Effector memory CD8-positive, alpha-beta T cell (primary cell): ENCODE data around the gene AP1M2.
"Not testable (repeated sequence)": the region's sequence is repeated elsewhere in the genome, so short reads cannot be mapped to it uniquely, and the experiment has no call there.

Experiments used
- ATAC-seq: fragments of 150-1000 bp; cut with Tn5 transposase; replicated peaks from 2 replicates; pipeline ENCODE4 v1.10.0; 2021; ENCODE audit warnings: mild to moderate bottlenecking, moderate library complexity
- DNase-seq, 3 experiments: peaks; one replicate each; pipeline ENCODE4 v3.0.0; 2021
- H3K27ac Mint-ChIP-seq, 2 donors: one replicate each; pipeline ENCODE4 v1.8.0; 2022; ENCODE audit warnings: mild to moderate bottlenecking in 2 of 2, mixed read lengths in 2 of 2, moderate library complexity in 2 of 2
- H3K27me3 Mint-ChIP-seq, 2 donors: one replicate each; pipeline ENCODE4 v1.8.0; 2022; ENCODE audit warnings: mixed read lengths in 2 of 2
- H3K36me3 Mint-ChIP-seq: one replicate; pipeline ENCODE4 v1.8.0; 2022; ENCODE audit warnings: mild to moderate bottlenecking, moderate library complexity, mixed read lengths; ENCODE audit not compliant: insufficient read depth
- H3K4me1 Mint-ChIP-seq, 2 donors: one replicate each; pipeline ENCODE4 v1.8.0; 2022; ENCODE audit warnings: low read depth in 2 of 2, mixed read lengths in 2 of 2
- H3K4me3 Mint-ChIP-seq, 2 donors: one replicate each; pipeline ENCODE4 v1.8.0; 2022; ENCODE audit warnings: mild to moderate bottlenecking in 2 of 2, mixed read lengths in 2 of 2, moderate library complexity in 2 of 2
- H3K9me3 Mint-ChIP-seq, 2 donors: one replicate each; pipeline ENCODE4 v1.8.0; 2022; ENCODE audit warnings: mixed read lengths in 2 of 2

The AP1M2 gene

DNA sequence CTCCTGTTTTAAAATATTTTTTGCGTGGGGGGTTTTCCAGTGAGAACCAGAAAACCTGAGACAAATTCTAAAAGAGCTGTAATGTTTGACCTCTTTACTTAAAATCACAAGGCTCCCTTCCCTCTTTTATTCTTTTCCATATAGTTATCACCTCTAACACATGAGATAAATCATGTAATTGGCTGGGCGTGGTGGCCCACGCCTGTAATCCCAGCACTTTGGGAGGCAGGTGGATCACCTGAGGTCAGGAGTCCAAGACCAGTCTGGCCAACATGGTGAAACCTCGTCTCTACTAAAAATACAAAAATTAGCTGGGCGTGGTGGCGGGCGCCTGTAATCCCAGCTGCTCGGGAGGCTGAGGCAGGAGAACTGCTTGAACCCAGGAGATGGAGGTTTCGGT lies 36.1 kb downstream of the AP1M2 start:
- not testable (repeated sequence) for H3K9me3 Mint-ChIP-seq, ATAC-seq, DNase-seq, H3K27me3 Mint-ChIP-seq
- H3K4me3 Mint-ChIP-seq, result peak overlapping the region in 1 of 2 donors; percentile 22
- H3K27ac Mint-ChIP-seq, result peak overlapping the region; percentile 93 to 94
- H3K4me1 Mint-ChIP-seq, result peaks cover 34 to 37% of the 10 kb centered on the region in 2 donors
- H3K36me3 Mint-ChIP-seq, result peaks cover 80% of the 10 kb centered on the region

DNA sequence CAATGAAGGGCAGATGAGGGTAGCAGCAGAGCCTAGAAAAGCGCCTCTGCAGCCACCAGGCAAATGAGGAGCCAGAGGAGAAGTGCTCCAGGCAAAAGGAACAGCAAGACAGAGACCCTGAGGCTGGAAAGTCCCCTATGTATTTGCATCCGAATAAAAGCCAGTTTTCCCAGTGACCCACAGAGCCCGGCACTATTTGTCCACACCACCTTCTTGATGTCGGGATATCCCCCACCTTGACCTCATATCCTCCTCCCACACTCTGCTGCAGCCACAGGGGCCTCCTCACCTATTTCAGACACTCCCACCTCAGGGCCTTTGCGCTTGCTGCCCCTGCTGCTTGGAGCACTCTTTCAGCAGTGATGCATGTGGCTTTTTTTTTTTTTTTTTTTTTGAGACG lies 36.8 kb downstream of the AP1M2 start:
- DNase-seq (no peak), ATAC-seq (no peak)
- Mint-ChIP-seq H3K36me3 (peaks cover 83% of the 10 kb centered on the region), H3K4me3 (peak overlapping the region in 1 of 2 donors; percentile 43), H3K27me3 (no peaks in the 10 kb centered on the region), H3K9me3 (no peaks in the 10 kb centered on the region), H3K27ac (peak overlapping the region; percentile 93 to 94), H3K4me1 (peaks cover 33 to 34% of the 10 kb centered on the region in 2 donors)

DNA sequence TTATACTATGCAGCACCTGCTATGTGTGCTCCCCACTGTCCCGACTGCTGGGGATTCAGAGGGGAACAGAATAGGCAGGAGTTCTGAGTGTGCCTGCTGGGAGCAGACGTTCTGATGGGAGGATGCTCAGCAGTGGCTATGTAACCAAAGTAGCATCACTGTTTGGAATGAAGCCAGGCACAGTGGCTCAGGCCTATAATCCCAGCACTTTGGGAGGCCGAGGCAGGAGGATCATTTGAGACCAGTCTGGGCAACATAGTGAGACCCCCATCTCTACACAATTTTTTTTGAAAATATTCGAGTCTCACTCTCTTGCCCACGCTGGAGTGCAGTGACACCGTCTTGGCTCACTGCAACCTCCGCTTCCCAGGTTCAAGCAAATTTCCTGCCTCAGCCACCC lies 37.4 kb downstream of the AP1M2 start:
- ATAC-seq (no peak), DNase-seq (no peak)
- H3K36me3 Mint-ChIP-seq, result peaks cover 82% of the 10 kb centered on the region
- peak overlapping the region in 1 of 2 donors; percentile 94 for H3K27ac Mint-ChIP-seq
- no peak overlapping the region for H3K4me3 Mint-ChIP-seq
- peaks cover 36 to 39% of the 10 kb centered on the region in 2 donors for H3K4me1 Mint-ChIP-seq
- H3K9me3 Mint-ChIP-seq, result no peaks in the 10 kb centered on the region
- no peaks in the 10 kb centered on the region for H3K27me3 Mint-ChIP-seq

DNA sequence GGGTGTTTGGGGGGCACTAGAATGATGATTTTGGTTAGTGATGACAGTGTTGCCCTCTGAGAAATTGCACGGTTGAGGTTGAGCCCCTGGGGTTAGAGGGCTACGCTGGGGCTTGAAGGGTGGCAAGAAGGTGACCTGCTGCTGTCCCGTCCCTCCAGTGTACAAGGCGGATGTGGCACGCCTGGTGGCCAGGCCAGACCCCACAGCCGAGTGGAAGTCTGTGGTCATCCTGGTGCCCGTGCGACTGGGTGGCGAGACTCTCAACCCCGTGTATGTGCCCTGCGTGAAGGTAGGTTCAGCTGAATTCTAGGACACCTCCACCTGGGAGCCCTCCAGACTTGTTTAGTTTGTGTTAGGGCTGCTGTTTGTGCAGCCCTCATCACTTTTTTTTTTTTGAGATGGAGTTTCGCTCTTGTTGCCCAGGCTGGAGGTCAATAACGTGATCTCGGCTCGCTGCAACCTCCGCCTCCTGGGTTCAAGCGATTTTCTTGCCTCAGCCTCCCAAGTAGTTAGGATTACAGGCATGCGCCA lies 38.3 kb downstream of the AP1M2 start:
- H3K27me3 Mint-ChIP-seq, result no peaks in the 10 kb centered on the region
- ATAC-seq (no peak), DNase-seq (no peak)
- peaks cover 77% of the 10 kb centered on the region for H3K36me3 Mint-ChIP-seq
- peaks cover 32% of the 10 kb centered on the region in 2 donors for H3K4me1 Mint-ChIP-seq
- H3K4me3 Mint-ChIP-seq, result no peak overlapping the region
- no peaks in the 10 kb centered on the region for H3K9me3 Mint-ChIP-seq
- H3K27ac Mint-ChIP-seq, result peak overlapping the region in 1 of 2 donors; percentile 94

DNA sequence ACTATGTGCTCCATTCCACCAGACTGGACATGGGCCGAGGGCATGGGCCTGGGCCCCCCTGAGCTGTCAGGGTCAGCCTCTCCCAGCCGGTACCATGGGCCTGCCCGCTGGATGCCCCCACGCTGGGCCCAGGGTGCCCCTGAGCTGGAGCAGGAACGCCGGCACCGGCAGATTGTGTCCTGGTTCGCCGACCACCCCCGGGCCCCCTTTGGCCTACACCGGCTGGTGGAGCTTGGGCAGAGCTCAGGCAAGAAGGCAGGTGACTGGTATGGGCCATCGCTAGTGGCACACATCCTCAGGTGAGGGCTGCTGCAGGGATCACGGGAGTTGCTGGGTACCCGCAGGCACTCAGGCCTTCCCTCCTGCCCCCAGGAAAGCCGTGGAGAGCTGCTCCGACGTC lies 40.3 kb downstream of the AP1M2 start:
- DNase-seq, result no peak
- peaks cover 15 to 17% of the 10 kb centered on the region in 2 donors for H3K4me1 Mint-ChIP-seq
- H3K27ac Mint-ChIP-seq, result peak overlapping the region in 1 of 2 donors; percentile 72
- H3K4me3 Mint-ChIP-seq, result no peak overlapping the region
- H3K27me3 Mint-ChIP-seq, result no peaks in the 10 kb centered on the region
- H3K36me3 Mint-ChIP-seq, result peaks cover 64% of the 10 kb centered on the region
- no peaks in the 10 kb centered on the region for H3K9me3 Mint-ChIP-seq
- ATAC-seq, result no peak

DNA sequence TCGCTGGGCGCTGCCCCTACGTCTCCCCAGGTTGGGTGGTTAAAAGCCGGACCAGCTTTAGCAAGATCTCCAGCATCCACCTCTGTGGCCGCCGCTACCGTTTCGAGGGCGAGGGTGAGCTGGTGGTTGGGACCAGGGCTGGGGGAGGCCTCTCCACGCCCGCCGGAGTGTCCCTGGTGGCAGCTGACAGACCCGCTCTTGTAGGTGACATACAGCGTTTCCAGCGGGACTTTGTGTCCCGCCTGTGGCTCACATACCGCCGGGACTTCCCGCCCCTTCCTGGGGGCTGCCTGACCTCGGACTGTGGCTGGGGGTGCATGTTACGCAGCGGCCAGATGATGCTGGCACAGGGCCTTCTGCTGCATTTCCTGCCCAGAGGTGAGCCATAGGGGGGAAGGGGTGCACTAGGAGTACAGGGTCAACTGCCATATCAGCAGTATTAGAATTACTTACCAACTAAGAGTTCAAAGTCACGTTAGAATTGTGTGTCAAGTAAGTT lies 42.3 kb downstream of the AP1M2 start:
- ATAC-seq (no peak), DNase-seq (no peak)
- Mint-ChIP-seq H3K27me3 (peaks cover 6 to 10% of the 10 kb centered on the region in 2 donors), H3K36me3 (peaks cover 47% of the 10 kb centered on the region), H3K4me1 (peaks cover 17 to 19% of the 10 kb centered on the region in 2 donors), H3K27ac (peak overlapping the region; percentile 86 to 91), H3K4me3 (peak overlapping the region; percentile 90 to 91), H3K9me3 (no peaks in the 10 kb centered on the region)

DNA sequence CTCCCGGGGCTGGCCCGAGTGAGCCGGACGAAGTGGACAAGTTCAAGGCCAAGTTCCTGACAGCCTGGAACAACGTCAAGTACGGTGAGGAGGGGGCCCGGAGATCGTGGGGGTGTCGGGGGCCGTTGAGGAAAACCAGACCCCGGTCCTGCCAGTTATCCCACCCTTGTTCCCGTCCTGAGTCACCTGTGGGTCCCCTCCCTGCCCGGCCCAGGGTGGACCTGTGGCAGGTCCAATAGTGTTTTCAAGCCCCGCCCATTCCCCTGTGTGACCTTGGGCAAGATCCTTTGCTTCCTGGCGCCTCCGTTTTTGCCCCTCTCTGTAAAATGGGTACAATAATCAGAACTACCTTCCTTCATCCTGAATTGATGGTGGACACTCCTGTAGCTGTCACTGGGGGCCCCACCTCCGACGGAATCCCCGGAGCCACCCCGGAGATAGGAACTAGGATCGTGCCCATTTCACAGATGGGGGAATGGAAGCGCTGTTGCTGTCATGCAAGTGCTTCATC lies 42.8 kb downstream of the AP1M2 start:
- ATAC-seq, result no peak
- Mint-ChIP-seq H3K36me3 (peaks cover 43% of the 10 kb centered on the region), H3K27me3 (peaks cover 6 to 11% of the 10 kb centered on the region in 2 donors), H3K4me3 (peak overlapping the region; percentile 90 to 91), H3K27ac (peak overlapping the region; percentile 86 to 91), H3K9me3 (no peaks in the 10 kb centered on the region), H3K4me1 (peaks cover 17 to 19% of the 10 kb centered on the region in 2 donors)
- DNase-seq, result no peak

DNA sequence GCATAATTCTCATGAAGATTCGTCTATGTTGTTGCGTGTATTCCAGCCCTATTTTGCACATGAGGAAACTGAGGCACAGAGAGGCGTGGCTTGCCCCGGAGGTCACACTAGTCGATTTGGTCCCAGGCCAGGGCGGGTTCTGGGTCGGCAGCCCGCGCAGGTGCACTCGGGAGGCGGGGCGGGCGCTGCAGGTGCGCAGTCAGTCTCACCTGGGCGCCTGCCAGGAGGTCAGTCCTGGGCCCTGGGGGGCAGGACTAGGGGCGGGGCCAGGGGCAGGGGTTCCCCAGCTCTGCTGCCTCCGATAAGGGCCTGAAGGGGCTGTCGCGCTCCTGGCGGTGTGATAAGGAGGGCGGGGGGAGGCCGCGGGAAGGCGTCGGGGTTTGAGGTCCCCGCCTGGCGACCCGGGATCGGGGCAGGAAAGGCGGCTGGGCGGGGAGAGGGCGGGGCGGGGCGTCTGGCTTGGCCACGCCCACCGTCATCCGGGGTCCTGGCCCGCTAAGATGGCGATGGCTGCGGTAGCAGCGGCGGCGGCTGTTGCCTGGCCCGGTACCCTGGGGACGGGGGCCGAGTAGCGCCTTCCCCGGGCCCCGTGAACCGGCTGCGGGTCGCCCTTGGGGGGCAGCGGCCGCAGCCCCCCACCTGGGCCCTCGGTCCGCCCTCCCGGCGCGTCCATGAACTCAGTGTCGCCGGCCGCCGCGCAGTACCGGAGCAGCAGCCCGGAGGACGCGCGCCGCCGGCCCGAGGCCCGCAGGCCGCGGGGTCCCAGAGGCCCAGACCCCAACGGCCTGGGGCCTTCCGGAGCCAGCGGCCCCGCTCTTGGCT lies 43.5 kb downstream of the AP1M2 start, which contains the start of gene ATG4D:
Gene ATG4D (plus strand): TSS at position 485 of the 822 bp plus-strand sequence. CDS start 187 bp downstream, at position 672.
- peak within 1 kb of the TSS; percentile 86 to 91 for H3K27ac Mint-ChIP-seq
- peak within 1 kb of the TSS; percentile 90 to 91 for H3K4me3 Mint-ChIP-seq
- H3K27me3 Mint-ChIP-seq, result peaks cover 6 to 16% of the 10 kb centered on the region in 2 donors
- H3K36me3 Mint-ChIP-seq, result peaks cover 37% of the 10 kb centered on the region
- DNase-seq (peak; percentile 74 to 77 (median 76)), ATAC-seq (peak; percentile 83)
- no peaks in the 10 kb centered on the region for H3K9me3 Mint-ChIP-seq
- peaks cover 17 to 19% of the 10 kb centered on the region in 2 donors for H3K4me1 Mint-ChIP-seq

DNA sequence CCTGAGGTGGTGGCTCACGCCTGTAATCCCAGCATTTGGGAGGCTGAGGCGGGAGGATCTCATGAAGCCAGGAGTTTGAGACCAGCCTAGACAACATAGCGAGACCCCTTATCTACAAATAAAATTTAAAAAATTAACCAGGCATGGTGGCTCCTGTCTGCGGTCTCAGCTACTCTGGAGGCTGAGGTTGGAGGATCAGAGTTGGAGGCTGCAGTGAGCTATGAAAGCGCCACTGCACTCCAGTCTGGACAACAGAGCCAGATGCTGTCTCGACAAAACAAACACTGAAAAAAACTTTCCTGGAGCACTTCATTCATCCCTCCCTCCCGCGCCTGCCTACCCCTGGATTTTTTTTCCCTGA lies 44.1 kb downstream of the AP1M2 start:
- H3K4me3 Mint-ChIP-seq, result peak overlapping the region; percentile 69 to 73
- no peak for ATAC-seq
- peak overlapping the region in 1 of 2 donors; percentile 85 for H3K27ac Mint-ChIP-seq
- DNase-seq, result no peak
- H3K4me1 Mint-ChIP-seq, result peaks cover 17 to 19% of the 10 kb centered on the region in 2 donors
- no peaks in the 10 kb centered on the region for H3K9me3 Mint-ChIP-seq
- H3K27me3 Mint-ChIP-seq, result peaks cover 6 to 21% of the 10 kb centered on the region in 2 donors
- peaks cover 31% of the 10 kb centered on the region for H3K36me3 Mint-ChIP-seq

DNA sequence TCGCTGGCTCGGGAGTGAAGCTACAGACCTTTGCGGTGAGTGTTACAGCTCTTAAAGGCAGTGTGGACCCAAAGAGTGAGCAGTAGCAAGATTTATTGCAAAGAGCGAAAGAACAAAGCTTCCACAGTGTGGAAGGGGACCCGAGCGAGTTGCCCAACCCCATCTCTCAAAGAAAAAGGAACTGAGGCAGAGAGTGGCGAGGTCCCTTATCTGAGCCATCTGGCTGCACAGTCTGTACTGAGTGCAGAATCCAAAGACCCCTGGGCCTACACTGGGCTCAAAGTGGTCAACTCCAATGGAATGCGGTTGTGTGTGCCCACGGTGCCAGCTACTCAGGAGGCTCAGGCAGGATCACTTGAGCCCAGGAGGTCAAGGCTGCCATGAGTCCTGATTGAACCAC lies 48.1 kb downstream of the AP1M2 start:
- H3K9me3 Mint-ChIP-seq, H3K27ac Mint-ChIP-seq, H3K4me3 Mint-ChIP-seq, DNase-seq, ATAC-seq, H3K4me1 Mint-ChIP-seq: not testable (repeated sequence)
- Mint-ChIP-seq H3K36me3 (peaks cover 11% of the 10 kb centered on the region), H3K27me3 (peaks cover 6 to 32% of the 10 kb centered on the region in 2 donors)

DNA sequence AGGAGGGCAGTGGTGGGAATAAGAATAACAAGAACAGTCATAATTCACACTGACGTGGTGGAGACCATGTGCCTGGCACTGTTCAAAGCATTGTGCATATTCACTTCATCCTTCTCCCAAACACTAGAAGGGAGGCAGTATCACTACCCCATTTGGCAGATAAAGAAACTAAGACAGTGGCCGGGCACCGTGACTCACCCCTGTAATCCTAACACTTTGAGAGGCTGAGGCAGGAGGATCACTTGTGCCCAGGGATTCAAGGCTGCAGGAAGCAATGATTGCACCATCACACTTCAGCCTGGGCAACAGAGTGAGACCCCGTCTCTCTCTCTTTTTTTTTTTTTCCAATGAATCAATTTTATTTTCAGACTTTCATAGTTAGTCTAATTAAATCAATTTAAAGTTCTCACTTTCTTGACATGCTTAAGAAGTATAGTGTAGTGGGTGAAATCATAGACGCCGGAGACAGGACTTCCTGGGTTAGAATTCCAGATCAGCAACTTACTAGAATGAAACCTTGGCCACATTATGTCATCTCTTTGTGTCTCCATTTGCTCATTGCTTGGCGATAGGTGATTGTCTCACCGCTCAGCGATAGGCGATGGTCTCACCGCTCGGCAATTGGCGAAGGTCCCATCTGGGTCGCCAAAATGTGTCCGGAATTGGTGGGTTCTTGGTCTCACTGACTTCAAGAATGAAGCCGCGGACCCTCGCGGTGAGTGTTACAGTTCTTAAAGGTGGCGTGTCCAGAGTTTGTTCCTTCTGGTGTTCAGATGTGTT lies 48.7 kb downstream of the AP1M2 start:
- Mint-ChIP-seq H3K36me3 (peaks cover 8% of the 10 kb centered on the region), H3K4me1 (peaks cover 6 to 7% of the 10 kb centered on the region in 2 donors), H3K9me3 (no peaks in the 10 kb centered on the region), H3K27ac (no peak overlapping the region), H3K4me3 (no peak overlapping the region), H3K27me3 (peaks cover 6 to 32% of the 10 kb centered on the region in 2 donors)
- DNase-seq (no peak), ATAC-seq (no peak)

DNA sequence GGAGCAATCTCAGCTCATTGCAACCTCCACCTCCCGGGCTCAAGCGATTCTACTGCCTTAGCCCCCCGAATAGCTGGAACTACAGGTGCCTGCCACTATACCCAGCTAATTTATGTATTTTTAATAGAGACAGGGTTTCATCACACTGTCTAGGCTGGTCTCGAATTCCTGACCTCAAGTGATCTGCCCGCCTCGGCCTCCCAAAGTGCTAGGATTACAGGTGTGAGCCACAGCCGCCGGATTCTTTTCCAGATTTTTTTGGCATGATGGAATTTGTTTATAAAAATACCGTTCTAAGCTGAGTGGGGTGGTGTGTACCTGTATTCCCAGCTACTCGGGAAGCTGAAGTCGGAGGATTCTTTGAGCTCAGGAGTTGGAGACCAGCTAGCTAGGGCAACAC lies 49.4 kb downstream of the AP1M2 start:
- no peak overlapping the region for H3K27ac Mint-ChIP-seq
- no peak overlapping the region for H3K4me3 Mint-ChIP-seq
- H3K27me3 Mint-ChIP-seq, result peaks cover 6 to 32% of the 10 kb centered on the region in 2 donors
- no peaks in the 10 kb centered on the region for H3K9me3 Mint-ChIP-seq
- peaks cover 3% of the 10 kb centered on the region for H3K36me3 Mint-ChIP-seq
- ATAC-seq (no peak), DNase-seq (no peak)
- H3K4me1 Mint-ChIP-seq, result peaks cover 4 to 6% of the 10 kb centered on the region in 2 donors

DNA sequence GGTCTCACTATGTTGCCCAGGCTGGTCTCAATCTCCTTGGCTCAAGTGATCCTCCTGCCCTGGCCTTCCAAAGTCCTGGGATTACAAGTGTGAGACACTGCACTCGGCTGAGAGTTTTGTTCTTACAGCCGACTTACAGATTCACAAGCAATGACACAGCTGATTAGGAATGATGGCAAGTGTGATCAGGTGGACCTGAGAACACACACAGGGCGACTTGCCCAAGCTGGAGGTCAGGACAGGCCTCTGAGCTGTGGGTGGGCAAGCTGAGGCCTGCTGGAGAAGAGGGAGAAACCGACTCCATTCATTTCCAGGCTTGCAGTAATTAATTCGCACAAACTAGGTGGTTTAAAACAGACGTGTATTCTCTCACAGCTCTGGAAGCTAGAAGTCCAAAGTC lies 51.5 kb downstream of the AP1M2 start:
- DNase-seq (no peak), ATAC-seq (no peak)
- H3K27me3 Mint-ChIP-seq, result peaks cover 6 to 30% of the 10 kb centered on the region in 2 donors
- H3K27ac Mint-ChIP-seq, result no peak overlapping the region
- H3K9me3 Mint-ChIP-seq, result no peaks in the 10 kb centered on the region
- peaks cover 0 to 1% of the 10 kb centered on the region in 2 donors for H3K4me1 Mint-ChIP-seq
- no peak overlapping the region for H3K4me3 Mint-ChIP-seq
- peaks cover 3% of the 10 kb centered on the region for H3K36me3 Mint-ChIP-seq
